DMS79 (cell line): ENCODE measurements around the gene BRSK2.
"Not testable (repeated sequence)": the region's sequence is repeated elsewhere in the genome, so short reads cannot be mapped to it uniquely, and the experiment has no call there.

ENCODE experiments used
- DNase-seq: peaks from one replicate; lab custom pipeline; 2025; lab: John Stamatoyannopoulos, UW

The BRSK2 gene

GRCh38 chr11:1409852-1410125 lies 20.1 kb downstream of the BRSK2 start:
- DNase-seq: not testable (repeated sequence)

GRCh38 chr11:1410366-1411291 lies 20.9 kb downstream of the BRSK2 start:
- no peak for DNase-seq

- peak; percentile 37 for DNase-seq
Observed at GRCh38 chr11:1411301-1411700, 21.6 kb downstream of the BRSK2 start.

- DNase-seq: not testable (repeated sequence)
Observed at GRCh38 chr11:1411739-1412138, 22.0 kb downstream of the BRSK2 start.

- no peak for DNase-seq
Observed at GRCh38 chr11:1412377-1413095, 22.8 kb downstream of the BRSK2 start.

GRCh38 chr11:1414650-1415049 lies 24.9 kb downstream of the BRSK2 start:
- no peak for DNase-seq

- no peak for DNase-seq
Observed at GRCh38 chr11:1415631-1416030, 25.9 kb downstream of the BRSK2 start.

- DNase-seq: not testable (repeated sequence)
Observed at GRCh38 chr11:1418192-1418795, 28.6 kb downstream of the BRSK2 start.

- DNase-seq: no peak
Observed at GRCh38 chr11:1419811-1420210, 30.1 kb downstream of the BRSK2 start.

- no peak for DNase-seq
Observed at GRCh38 chr11:1421291-1421690, 31.6 kb downstream of the BRSK2 start.

GRCh38 chr11:1422481-1422880 lies 32.7 kb downstream of the BRSK2 start:
- DNase-seq: no peak

GRCh38 chr11:1422981-1423380 lies 33.2 kb downstream of the BRSK2 start:
- DNase-seq: no peak

GRCh38 chr11:1423406-1423805 lies 33.7 kb downstream of the BRSK2 start:
- not testable (repeated sequence) for DNase-seq

- no peak for DNase-seq
Observed at GRCh38 chr11:1425006-1425405, 35.3 kb downstream of the BRSK2 start.

- no peak for DNase-seq
Observed at GRCh38 chr11:1425439-1425838, 35.7 kb downstream of the BRSK2 start.

GRCh38 chr11:1428762-1429316 lies 39.1 kb downstream of the BRSK2 start:
- DNase-seq: no peak

- DNase-seq: no peak
Observed at GRCh38 chr11:1433568-1433967, 43.8 kb downstream of the BRSK2 start.

- DNase-seq: no peak
Observed at GRCh38 chr11:1433977-1434640, 44.4 kb downstream of the BRSK2 start.

- DNase-seq: not testable (repeated sequence)
Observed at GRCh38 chr11:1435479-1435819, 45.7 kb downstream of the BRSK2 start.

- no peak for DNase-seq
Observed at GRCh38 chr11:1435820-1436467, 46.2 kb downstream of the BRSK2 start.

GRCh38 chr11:1436468-1437039 lies 46.8 kb downstream of the BRSK2 start:
- no peak for DNase-seq
